OCI-LY7 (cell line): Measurements from ENCODE around the gene DTX3L. TPM values are rescaled to one million over a fixed set of nuclear protein-coding genes. Genes with fewer than 3 reads are reported as not detected.

Experiments
- BruUV-seq: library from RNA; stranded (reverse); fragments of 400-500 nt; replicated peaks from 2 replicates; lab custom pipeline; 2021; lab: Mats Ljungman, UMichigan
- CTCF ChIA-PET: fragments of 300-600 bp; sonication (Branson Sonifier 250); formaldehyde crosslinking; loops from one replicate; lab custom pipeline; 2022; ENCODE audit warnings: antibody characterized with exemption; ENCODE audit not compliant: unreplicated experiment; lab: Charles Lee
- POLR2A ChIA-PET: fragments of 300-600 bp; sonication (Branson Sonifier 250); formaldehyde crosslinking; loops from one replicate; lab custom pipeline; 2022; ENCODE audit warnings: antibody characterized with exemption; lab: Charles Lee
- DNase-seq: peaks from one replicate; pipeline ENCODE4 v3.0.0-alpha.2; 2015; ENCODE audit warnings: low spot score
- H2AFZ ChIP-seq: fragments of 200-600 bp; sonication (generic), shearing (Covaris generic); 2 replicates; pipeline ENCODE4 v1.6.1; 2014; ENCODE audit warnings: mild to moderate bottlenecking, antibody characterized with exemption, low read length, moderate library complexity
- H3K27ac ChIP-seq: fragments of 200-600 bp; sonication (generic); 2 replicates; pipeline ENCODE4 v1.5.1; 2014; ENCODE audit warnings: mixed run types, low read depth, mild to moderate bottlenecking, moderate library complexity, low read length, inconsistent platforms; ENCODE audit not compliant: poor library complexity, severe bottlenecking
- H3K36me3 ChIP-seq: fragments of 200-600 bp; sonication (generic); 2 replicates; pipeline ENCODE4 v1.6.1; 2014; ENCODE audit warnings: mild to moderate bottlenecking, antibody characterized with exemption, low read length, moderate library complexity, mixed read lengths; ENCODE audit not compliant: insufficient read depth
- H3K4me1 ChIP-seq: fragments of 200-600 bp; sonication (generic); 2 replicates; pipeline ENCODE4 v1.5.1; 2014; ENCODE audit warnings: mild to moderate bottlenecking, low read length; ENCODE audit not compliant: insufficient read depth, poor library complexity, severe bottlenecking
- H3K4me2 ChIP-seq: fragments of 200-600 bp; sonication (generic); 2 replicates; pipeline ENCODE4 v1.6.1; 2014; ENCODE audit warnings: mild to moderate bottlenecking, low read length
- H3K4me3 ChIP-seq: fragments of 200-600 bp; sonication (generic); 2 replicates; pipeline ENCODE4 v1.5.1; 2014; ENCODE audit warnings: mild to moderate bottlenecking, low read depth, low read length; ENCODE audit not compliant: poor library complexity, severe bottlenecking
- H3K79me2 ChIP-seq: fragments of 200-600 bp; sonication (generic); 2 replicates; pipeline ENCODE4 v1.6.1; 2016; ENCODE audit warnings: low read depth, mild to moderate bottlenecking, low read length, moderate library complexity, mixed read lengths; ENCODE audit not compliant: insufficient read depth
- H3K9me2 ChIP-seq: fragments of 200-600 bp; sonication (generic); 2 replicates; pipeline ENCODE4 v1.6.1; 2016; ENCODE audit warnings: mild to moderate bottlenecking, low read length, mixed read lengths; ENCODE audit not compliant: insufficient read depth
- H3K9me3 ChIP-seq: fragments of 200-600 bp; sonication (generic); 2 replicates; pipeline ENCODE4 v1.6.1; 2014; ENCODE audit warnings: mild to moderate bottlenecking, mixed run types, low read length, mixed read lengths
- H4K20me1 ChIP-seq: fragments of 200-600 bp; sonication (generic); 2 replicates; pipeline ENCODE4 v1.6.1; 2014; ENCODE audit warnings: mild to moderate bottlenecking, antibody characterized with exemption, low read length, moderate library complexity, mixed read lengths; ENCODE audit not compliant: insufficient read depth
- CTCF ChIP-seq: fragments of 200-600 bp; sonication (generic); conservative IDR thresholded peaks from 2 replicates; pipeline ENCODE4 v1.5.1; 2014; ENCODE audit warnings: mild to moderate bottlenecking, antibody characterized with exemption, low read length, moderate library complexity, mixed read lengths
- EZH2phosphoT487 ChIP-seq: fragments of 200-600 bp; sonication (generic); IDR thresholded peaks from 2 replicates; pipeline ENCODE4 v1.6.1; 2018; ENCODE audit warnings: low read depth, borderline replicate concordance, mild to moderate bottlenecking, mixed run types, antibody characterized with exemption, low read length, moderate library complexity, mixed read lengths
- intact Hi-C: fragments of 100-400 bp; cut with micrococcal nuclease; formaldehyde crosslinking; loops from one replicate; pipeline ENCODE4 v1.10.0; 2022; ENCODE audit not compliant: unreplicated experiment
- total RNA-seq, 2 experiments: library from RNA; depleted of rRNA in 1 of 2; stranded (reverse); fragments of >200 nt in 1 of 2; shearing (Covaris generic) in 1 of 2; gene quantifications; 2 replicates each; pipeline ENCODE4 v1.2.3, GENCODE V29; 2014 to 2022

The DTX3L gene
- total RNA-seq, 2 experiments from 2014 or later: 1.3 to 1.5 TPM

GRCh38 chr3:122577409-122578031 is 13.4 kb downstream of the DTX3L start, which contains the start of gene PARP15:
TSS of gene PARP15 (plus strand) at chr3:122577650. CDS start at chr3:122577668, 18 bp downstream.
- Histone ChIP-seq H3K36me3 (no peaks in the 10 kb centered on the region; the same call in 1 of the 2 replicates), H4K20me1 (no peaks in the 10 kb centered on the region), H3K4me2 (peak within 1 kb of the TSS; percentile 89), H3K9me2 (no peaks in the 10 kb centered on the region), H3K4me3 (peak within 1 kb of the TSS; percentile 55), H3K9me3 (peaks cover 20% of the 10 kb centered on the region), H3K27ac (peak within 1 kb of the TSS; percentile 89), H3K4me1 (peaks cover 69% of the 10 kb centered on the region), H2AFZ (peak within 1 kb of the TSS; percentile 82), H3K79me2 (no peaks in the 10 kb centered on the region)
- ChIA-PET CTCF (no interaction called here), POLR2A (interaction anchor here (1.6 kb wide), 1 partner anchor 102 kb away, joined by 4 read pairs; no protein-coding TSS in a partner anchor)
- peak; percentile 55 for TF ChIP-seq CTCF
- no peak for TF ChIP-seq EZH2phosphoT487
- no TSS peak for BruUV-seq
- DNase-seq: peak; percentile 58
- intact Hi-C loops: no loop called here

GRCh38 chr3:122578069-122578740 is 14.1 kb downstream of the DTX3L start:
- Histone ChIP-seq H3K79me2 (no peaks in the 10 kb centered on the region), H2AFZ (peak overlapping the region; percentile 82), H4K20me1 (no peaks in the 10 kb centered on the region), H3K9me2 (no peaks in the 10 kb centered on the region), H3K4me3 (peak overlapping the region; percentile 55), H3K4me2 (peak overlapping the region; percentile 89), H3K36me3 (no peaks in the 10 kb centered on the region; the same call in 1 of the 2 replicates), H3K9me3 (peaks cover 23% of the 10 kb centered on the region), H3K4me1 (peaks cover 62% of the 10 kb centered on the region), H3K27ac (no peak overlapping the region)
- CTCF ChIA-PET: no interaction called here
- POLR2A ChIA-PET: interaction anchor here (0.6 to 1.6 kb wide), 4 partner anchors 17 to 193 kb away, joined by 3 to 4 read pairs (median 3); no protein-coding TSS in a partner anchor
- BruUV-seq: no TSS peak
- DNase-seq: no peak
- intact Hi-C loops: no loop called here
- no peak for TF ChIP-seq CTCF
- TF ChIP-seq EZH2phosphoT487: no peak
